Lower leg skin (tissue), 3 donors: ENCODE data around the gene SLC7A9.
"Not testable (repeated sequence)": the region's sequence is repeated elsewhere in the genome, so short reads cannot be mapped to it uniquely, and the experiment has no call there.

ENCODE experiments used
- CTCF ChIP-seq, 3 donors: fragments of 450-650 bp; IDR thresholded peaks; one replicate each; pipeline ENCODE4 v1.5.1; 2016; ENCODE audit warnings: antibody characterized with exemption in 3 of 3, mild to moderate bottlenecking in 3 of 3, moderate library complexity in 2 of 3
- POLR2A ChIP-seq, 2 donors: fragments of 450-650 bp; IDR thresholded peaks; one replicate each; pipeline ENCODE4 v1.6.1; 2016 to 2017; ENCODE audit warnings: antibody characterized with exemption in 2 of 2, mild to moderate bottlenecking in 1 of 2, moderate library complexity in 1 of 2

DNA sequence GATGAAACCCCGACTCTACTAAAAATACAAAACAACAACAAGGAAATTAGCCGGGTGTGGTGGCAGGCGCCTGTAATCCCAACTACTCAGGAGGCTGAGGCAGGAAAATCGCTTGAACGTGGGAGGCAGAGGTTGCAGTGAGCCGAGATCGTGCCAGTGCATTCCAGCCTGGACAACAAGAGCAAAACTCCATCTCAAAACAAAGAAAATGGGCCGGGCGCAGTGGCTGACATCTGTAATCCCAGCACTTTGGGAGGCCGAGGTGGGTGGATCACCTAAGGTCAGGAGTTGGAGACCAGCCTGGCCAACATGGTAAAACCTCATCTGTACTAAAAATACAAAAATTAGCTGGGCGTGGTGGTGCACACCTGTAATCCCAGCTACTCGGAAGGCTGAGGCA, 37.5 kb downstream of the SLC7A9 start:
- TF ChIP-seq CTCF, POLR2A (IDR thresholded peaks at IDR 0.05): not testable (repeated sequence)
